Measurements from ENCODE around the gene RO60. TPM values are rescaled to one million over a fixed set of nuclear protein-coding genes. Genes with fewer than 3 reads are reported as not detected.

Gene RO60
- total RNA-seq, 1 experiment from 2014 or later = 86.4 TPM

DNA sequence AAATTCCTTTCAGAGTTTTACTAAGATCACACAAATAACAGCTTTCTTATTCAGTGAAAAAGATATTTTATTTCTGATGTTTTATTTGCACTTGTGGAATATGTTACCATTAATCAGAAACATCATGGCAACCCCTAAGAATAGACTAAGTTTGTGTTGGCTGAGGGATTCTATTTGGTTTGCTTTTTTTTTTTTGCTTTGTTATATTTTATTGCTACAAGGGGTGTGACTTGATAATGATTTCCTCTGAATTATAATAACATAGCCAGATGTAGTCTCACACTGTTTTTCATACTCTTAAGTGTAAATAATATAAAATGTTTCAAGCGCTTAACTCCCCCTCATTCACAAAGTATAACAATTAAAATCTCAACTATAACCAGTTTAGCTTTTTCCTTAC is 25.9 kb downstream of the RO60 start:
- TF ChIP-seq CREM (CRISPR knock-in tag; IDR thresholded peaks at IDR 0.05) = no peak
- TF ChIP-seq NR1H2 (CRISPR knock-in tag; IDR thresholded peaks at IDR 0.05) = no peak
- TF ChIP-seq, protein P1, sequence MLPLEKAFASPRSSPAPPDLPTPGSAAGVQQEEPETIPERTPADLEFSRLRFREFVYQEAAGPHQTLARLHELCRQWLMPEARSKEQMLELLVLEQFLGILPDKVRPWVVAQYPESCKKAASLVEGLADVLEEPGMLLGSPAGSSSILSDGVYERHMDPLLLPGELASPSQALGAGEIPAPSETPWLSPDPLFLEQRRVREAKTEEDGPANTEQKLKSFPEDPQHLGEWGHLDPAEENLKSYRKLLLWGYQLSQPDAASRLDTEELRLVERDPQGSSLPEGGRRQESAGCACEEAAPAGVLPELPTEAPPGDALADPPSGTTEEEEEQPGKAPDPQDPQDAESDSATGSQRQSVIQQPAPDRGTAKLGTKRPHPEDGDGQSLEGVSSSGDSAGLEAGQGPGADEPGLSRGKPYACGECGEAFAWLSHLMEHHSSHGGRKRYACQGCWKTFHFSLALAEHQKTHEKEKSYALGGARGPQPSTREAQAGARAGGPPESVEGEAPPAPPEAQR (CRISPR knock-in tag; IDR thresholded peaks at IDR 0.05) = no peak
- no peak for TF ChIP-seq OVOL2 (CRISPR knock-in tag; IDR thresholded peaks at IDR 0.05; ENCODE audit: borderline replicate concordance)
- no peak for TF ChIP-seq TP53 (CRISPR knock-in tag; IDR thresholded peaks at IDR 0.05)
- no peak for TF ChIP-seq CBFB (CRISPR knock-in tag; IDR thresholded peaks at IDR 0.05; ENCODE audit: low read depth)
- no peak for TF ChIP-seq ZNF219 (CRISPR knock-in tag; IDR thresholded peaks at IDR 0.05; ENCODE audit: borderline replicate concordance)
- Mint-ChIP-seq H3K4me3 (no peak overlapping the region), H3K27me3 (ENCODE audit: low read depth) (no peaks in the 10 kb centered on the region), H3K36me3 (peaks cover 32% of the 10 kb centered on the region), H3K27ac (no peak overlapping the region), H3K4me1 (peaks cover 5% of the 10 kb centered on the region; the same call in 1 of the 2 replicates), H3K9me3 (no peaks in the 10 kb centered on the region)
- POLR2A ChIA-PET = no interaction called here
- DNase-seq (ENCODE audit: low spot score) (no peak), ATAC-seq (no peak)
- CTCF ChIA-PET = interaction anchor here (1.3 kb wide), 1 partner anchor 15 kb away, joined by 4 read pairs; no protein-coding TSS in a partner anchor

DNA sequence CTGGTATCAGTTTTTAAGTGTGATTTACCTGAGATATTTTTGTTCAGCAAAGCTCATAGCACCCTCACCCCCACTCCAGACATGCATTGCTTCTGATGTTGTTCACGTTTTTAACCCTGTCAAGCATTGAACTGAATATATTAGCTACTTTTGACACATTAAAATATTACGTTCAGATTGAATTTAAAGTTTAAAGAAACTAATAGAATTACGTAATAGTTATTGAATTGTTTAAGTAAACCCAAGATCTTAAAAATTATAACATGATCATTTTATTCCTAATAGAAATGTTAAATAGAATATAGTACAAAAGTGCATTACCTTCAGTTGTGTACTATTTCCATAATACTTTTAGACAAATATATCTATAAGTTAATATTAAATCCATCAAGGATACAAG is 26.9 kb downstream of the RO60 start:
- Mint-ChIP-seq H3K4me3 (no peak overlapping the region), H3K36me3 (peaks cover 27% of the 10 kb centered on the region), H3K27ac (no peak overlapping the region), H3K27me3 (ENCODE audit: low read depth) (no peaks in the 10 kb centered on the region), H3K4me1 (peaks cover 5% of the 10 kb centered on the region; the same call in 1 of the 2 replicates), H3K9me3 (no peaks in the 10 kb centered on the region)
- POLR2A ChIA-PET = no interaction called here
- no peak for TF ChIP-seq JUN (CRISPR knock-in tag; IDR thresholded peaks at IDR 0.05)
- TF ChIP-seq GRHL2 (CRISPR knock-in tag; IDR thresholded peaks at IDR 0.05; ENCODE audit: insufficient replicate concordance, severe bottlenecking) = no peak
- no peak for TF ChIP-seq KAT7 (CRISPR knock-in tag; IDR thresholded peaks at IDR 0.05; ENCODE audit: borderline replicate concordance)
- DNase-seq (ENCODE audit: low spot score) = no peak
- no peak for ATAC-seq
- CTCF ChIA-PET = no interaction called here

DNA sequence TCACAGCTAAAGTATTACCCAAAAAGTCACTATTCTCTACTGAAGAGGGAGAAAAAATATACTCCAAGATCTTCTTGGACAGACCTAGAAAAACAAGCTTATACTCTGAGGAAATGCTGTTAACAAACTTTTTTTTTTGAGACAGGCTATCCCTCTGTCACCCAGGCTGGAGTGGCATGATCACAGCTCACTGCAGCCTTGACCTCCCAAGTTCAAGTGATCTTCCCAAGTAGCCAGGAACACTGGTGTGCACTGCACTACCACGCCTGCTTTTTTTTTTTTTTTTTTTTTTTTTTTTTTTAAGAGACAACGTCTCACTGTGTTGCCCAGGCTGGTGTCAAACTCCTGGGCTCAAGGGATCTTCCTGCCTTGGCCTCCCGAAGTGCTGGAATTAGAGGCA is 28.5 kb downstream of the RO60 start:
- no peak for ATAC-seq
- peaks cover 5% of the 10 kb centered on the region; the same call in 1 of the 2 replicates for H3K4me1 Mint-ChIP-seq
- TF ChIP-seq GABPB1 (CRISPR knock-in tag; IDR thresholded peaks at IDR 0.05) = no peak
- TF ChIP-seq TEAD1 (CRISPR knock-in tag; IDR thresholded peaks at IDR 0.05) = no peak
- TF ChIP-seq, protein P2, sequence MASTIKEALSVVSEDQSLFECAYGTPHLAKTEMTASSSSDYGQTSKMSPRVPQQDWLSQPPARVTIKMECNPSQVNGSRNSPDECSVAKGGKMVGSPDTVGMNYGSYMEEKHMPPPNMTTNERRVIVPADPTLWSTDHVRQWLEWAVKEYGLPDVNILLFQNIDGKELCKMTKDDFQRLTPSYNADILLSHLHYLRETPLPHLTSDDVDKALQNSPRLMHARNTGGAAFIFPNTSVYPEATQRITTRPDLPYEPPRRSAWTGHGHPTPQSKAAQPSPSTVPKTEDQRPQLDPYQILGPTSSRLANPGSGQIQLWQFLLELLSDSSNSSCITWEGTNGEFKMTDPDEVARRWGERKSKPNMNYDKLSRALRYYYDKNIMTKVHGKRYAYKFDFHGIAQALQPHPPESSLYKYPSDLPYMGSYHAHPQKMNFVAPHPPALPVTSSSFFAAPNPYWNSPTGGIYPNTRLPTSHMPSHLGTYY (CRISPR knock-in tag; IDR thresholded peaks at IDR 0.05) = no peak
- no peak for TF ChIP-seq ZNF232 (CRISPR knock-in tag; IDR thresholded peaks at IDR 0.05)
- no peak for TF ChIP-seq ZBTB21 (CRISPR knock-in tag; IDR thresholded peaks at IDR 0.05; ENCODE audit: borderline replicate concordance)
- TF ChIP-seq ELF4 (CRISPR knock-in tag; IDR thresholded peaks at IDR 0.05; ENCODE audit: low read depth) = no peak
- TF ChIP-seq, protein P3, sequence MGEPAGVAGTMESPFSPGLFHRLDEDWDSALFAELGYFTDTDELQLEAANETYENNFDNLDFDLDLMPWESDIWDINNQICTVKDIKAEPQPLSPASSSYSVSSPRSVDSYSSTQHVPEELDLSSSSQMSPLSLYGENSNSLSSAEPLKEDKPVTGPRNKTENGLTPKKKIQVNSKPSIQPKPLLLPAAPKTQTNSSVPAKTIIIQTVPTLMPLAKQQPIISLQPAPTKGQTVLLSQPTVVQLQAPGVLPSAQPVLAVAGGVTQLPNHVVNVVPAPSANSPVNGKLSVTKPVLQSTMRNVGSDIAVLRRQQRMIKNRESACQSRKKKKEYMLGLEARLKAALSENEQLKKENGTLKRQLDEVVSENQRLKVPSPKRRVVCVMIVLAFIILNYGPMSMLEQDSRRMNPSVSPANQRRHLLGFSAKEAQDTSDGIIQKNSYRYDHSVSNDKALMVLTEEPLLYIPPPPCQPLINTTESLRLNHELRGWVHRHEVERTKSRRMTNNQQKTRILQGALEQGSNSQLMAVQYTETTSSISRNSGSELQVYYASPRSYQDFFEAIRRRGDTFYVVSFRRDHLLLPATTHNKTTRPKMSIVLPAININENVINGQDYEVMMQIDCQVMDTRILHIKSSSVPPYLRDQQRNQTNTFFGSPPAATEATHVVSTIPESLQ (CRISPR knock-in tag; IDR thresholded peaks at IDR 0.05) = no peak
- TF ChIP-seq MYBL2 (CRISPR knock-in tag; IDR thresholded peaks at IDR 0.05) = no peak
- TF ChIP-seq SP1 (CRISPR knock-in tag; conservative IDR thresholded peaks at IDR 0.05) = no peak
- TF ChIP-seq ZNF512 (CRISPR knock-in tag; IDR thresholded peaks at IDR 0.05; ENCODE audit: borderline replicate concordance) = no peak
- no peak for TF ChIP-seq ZNF138 (CRISPR knock-in tag; conservative IDR thresholded peaks at IDR 0.05)
- TF ChIP-seq GRHL2 (CRISPR knock-in tag; IDR thresholded peaks at IDR 0.05; ENCODE audit: insufficient replicate concordance, severe bottlenecking) = no peak
- TF ChIP-seq, protein P4, sequence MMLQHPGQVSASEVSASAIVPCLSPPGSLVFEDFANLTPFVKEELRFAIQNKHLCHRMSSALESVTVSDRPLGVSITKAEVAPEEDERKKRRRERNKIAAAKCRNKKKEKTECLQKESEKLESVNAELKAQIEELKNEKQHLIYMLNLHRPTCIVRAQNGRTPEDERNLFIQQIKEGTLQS (CRISPR knock-in tag; conservative IDR thresholded peaks at IDR 0.05) = no peak
- no peak for TF ChIP-seq NFYB (CRISPR knock-in tag; conservative IDR thresholded peaks at IDR 0.05; ENCODE audit: low read depth)
- TF ChIP-seq JUN (CRISPR knock-in tag; IDR thresholded peaks at IDR 0.05) = no peak
- no peak for TF ChIP-seq ESRRA (CRISPR knock-in tag; IDR thresholded peaks at IDR 0.05; ENCODE audit: borderline replicate concordance)
- no peak for TF ChIP-seq MXD4 (CRISPR knock-in tag; IDR thresholded peaks at IDR 0.05; ENCODE audit: borderline replicate concordance)
- TF ChIP-seq FOXJ3 (CRISPR knock-in tag; IDR thresholded peaks at IDR 0.05; ENCODE audit: borderline replicate concordance) = no peak
- no peak for TF ChIP-seq ETV6 (CRISPR knock-in tag; IDR thresholded peaks at IDR 0.05)
- TF ChIP-seq FOXK1 (CRISPR knock-in tag; IDR thresholded peaks at IDR 0.05) = no peak
- H3K9me3 Mint-ChIP-seq = no peaks in the 10 kb centered on the region
- peaks cover 22% of the 10 kb centered on the region for H3K36me3 Mint-ChIP-seq
- no peaks in the 10 kb centered on the region for H3K27me3 Mint-ChIP-seq (ENCODE audit: low read depth)
- POLR2A ChIA-PET = interaction anchor here (0.6 to 0.7 kb wide), 2 partner anchors 243 to 962 kb away, joined by 3 read pairs; no protein-coding TSS in a partner anchor
- H3K4me3 Mint-ChIP-seq = no peak overlapping the region
- CTCF ChIA-PET = interaction anchor here (0.7 kb wide), 1 partner anchor 16 kb away, joined by 3 read pairs; no protein-coding TSS in a partner anchor
- no peak overlapping the region for H3K27ac Mint-ChIP-seq
- DNase-seq (ENCODE audit: low spot score) = no peak
